Uterus (tissue), 2 donors: ENCODE data around the gene YES1.
"Not testable (repeated sequence)": the region's sequence is repeated elsewhere in the genome, so short reads cannot be mapped to it uniquely, and the experiment has no call there.

Source experiments
- CTCF ChIP-seq, 4 experiments: fragments of 200-600 bp in 2 of 4; fragments of 450-650 bp in 2 of 4; sonication (generic) in 2 of 4; IDR thresholded peaks; one replicate each; pipeline ENCODE4 v1.5.1; 2016 to 2019; ENCODE audit warnings: antibody characterized with exemption in 4 of 4, mild to moderate bottlenecking in 2 of 4, moderate library complexity in 1 of 4
- POLR2A ChIP-seq, 2 donors: fragments of 450-650 bp; IDR thresholded peaks; one replicate each; pipeline ENCODE4 v1.6.1; 2016; ENCODE audit warnings: antibody characterized with exemption in 2 of 2, mild to moderate bottlenecking in 1 of 2, moderate library complexity in 1 of 2

GRCh38 chr18:795383-795782 is 16.7 kb downstream of the YES1 start:
- TF ChIP-seq CTCF, POLR2A (IDR thresholded peaks at IDR 0.05): not testable (repeated sequence)
